HCT116 (cell line): ENCODE results near the gene NCAPH2.

Experiments used
- ATF3 ChIP-seq: IDR thresholded peaks from 2 replicates; pipeline ENCODE4 v1.6.1; 2012
- CTCF ChIP-seq, 3 experiments: fragments of 200-600 bp in 1 of 3; sonication (generic) in 1 of 3; IDR thresholded peaks in 2 of 3; conservative IDR thresholded peaks in 1 of 3; 2 replicates each; pipeline ENCODE4 v1.5.1; 2012 to 2017; ENCODE audit warnings: low read depth in 2 of 3, low read length in 2 of 3, antibody characterized with exemption in 1 of 3, borderline replicate concordance in 1 of 3, control low read depth in 1 of 3, mild to moderate bottlenecking in 1 of 3, mixed read lengths in 1 of 3, mixed run types in 1 of 3, moderate library complexity in 1 of 3; ENCODE audit not compliant: insufficient read depth in 1 of 3
- MAX ChIP-seq: IDR thresholded peaks from 2 replicates; pipeline ENCODE4 v1.6.1; 2012
- POLR2A ChIP-seq: IDR thresholded peaks from 2 replicates; pipeline ENCODE4 v1.7.0; 2011; ENCODE audit warnings: borderline replicate concordance; ENCODE audit not compliant: insufficient read depth, insufficient read length; ENCODE audit errors: extremely low read depth
- POLR2AphosphoS5 ChIP-seq: IDR thresholded peaks from 2 replicates; pipeline ENCODE4 v1.6.1; 2011; ENCODE audit warnings: mild to moderate bottlenecking, low read depth, low read length, moderate library complexity
- REST ChIP-seq: IDR thresholded peaks from 2 replicates; pipeline ENCODE4 v1.6.1; 2012; ENCODE audit warnings: low read depth
- YY1 ChIP-seq: IDR thresholded peaks from 2 replicates; pipeline ENCODE4 v1.6.1; 2011; ENCODE audit warnings: low read length, low read depth, moderate library complexity, mild to moderate bottlenecking; ENCODE audit not compliant: insufficient replicate concordance; ENCODE audit errors: extremely low read depth
- ZNF274 ChIP-seq: fragments of 200-500 bp; sonication (Bioruptor generic); IDR thresholded peaks from 2 replicates; pipeline ENCODE4 v1.6.1; 2014; ENCODE audit warnings: mild to moderate bottlenecking, low read depth, low read length, inconsistent platforms

- TF ChIP-seq CTCF (IDR thresholded peaks at IDR 0.05 in 2 of 3, conservative IDR thresholded peaks at IDR 0.05 in 1 of 3; ENCODE audit: borderline replicate concordance in 1 of 3, insufficient read depth in 1 of 3, low read depth in 2 of 3, low read length in 2 of 3) (no peak), ZNF274 (no peak), REST (no peak), POLR2A (no peak), ATF3 (no peak), MAX (no peak), YY1 (no peak), POLR2AphosphoS5 (no peak)
Observed at GRCh38 chr22:50522208-50522805, 14.3 kb downstream of the NCAPH2 start.
